ENCODE data around the gene ATP6V1C2.
"Not testable (repeated sequence)": the region's sequence is repeated elsewhere in the genome, so short reads cannot be mapped to it uniquely, and the experiment has no call there.

Gene ATP6V1C2

GRCh38 chr2:10788855-10789254 lies 67.4 kb downstream of the ATP6V1C2 start:
- DNase-seq: no peak

GRCh38 chr2:10790228-10790973 lies 69.0 kb downstream of the ATP6V1C2 start:
- no peak for DNase-seq

GRCh38 chr2:10792001-10792634 lies 70.7 kb downstream of the ATP6V1C2 start:
- no peak for DNase-seq

GRCh38 chr2:10792660-10793400 lies 71.4 kb downstream of the ATP6V1C2 start:
- no peak for DNase-seq

GRCh38 chr2:10793816-10794215 lies 72.4 kb downstream of the ATP6V1C2 start:
- no peak for DNase-seq

- no peak for DNase-seq
These were observed 73.4 kb downstream of the ATP6V1C2 start for GRCh38 chr2:10794876-10795275.

- DNase-seq: no peak
These were observed 74.1 kb downstream of the ATP6V1C2 start for GRCh38 chr2:10795508-10796046.

GRCh38 chr2:10796703-10797102 lies 75.3 kb downstream of the ATP6V1C2 start:
- no peak for DNase-seq

- DNase-seq: no peak
These were observed 77.4 kb downstream of the ATP6V1C2 start for GRCh38 chr2:10798783-10799182.

- DNase-seq: no peak
These were observed 78.7 kb downstream of the ATP6V1C2 start for GRCh38 chr2:10800163-10800562.

GRCh38 chr2:10802657-10803056 lies 81.2 kb downstream of the ATP6V1C2 start:
- DNase-seq: no peak

- DNase-seq: not testable (repeated sequence)
These were observed 84.6 kb downstream of the ATP6V1C2 start for GRCh38 chr2:10805990-10806389.

GRCh38 chr2:10806543-10806942 lies 85.1 kb downstream of the ATP6V1C2 start:
- DNase-seq: no peak

GRCh38 chr2:10810202-10811161 lies 89.1 kb downstream of the ATP6V1C2 start:
- DNase-seq: no peak

- peak in 1 of 2 experiments; percentile 28 for DNase-seq
These were observed 90.1 kb downstream of the ATP6V1C2 start for GRCh38 chr2:10811517-10811916.

- peak; percentile 96 to 97 for DNase-seq
These were observed 91.1 kb downstream of the ATP6V1C2 start, which contains the start of gene PDIA6 for GRCh38 chr2:10812362-10813162. PDIA6 (minus strand) TSS chr2:10812785; CDS start chr2:10812696, 89 bp downstream.

GRCh38 chr2:10813163-10814138 lies 92.0 kb downstream of the ATP6V1C2 start:
- not testable (repeated sequence) for DNase-seq

GRCh38 chr2:10814142-10814541 lies 92.7 kb downstream of the ATP6V1C2 start:
- DNase-seq: no peak

GRCh38 chr2:10814571-10815331 lies 93.3 kb downstream of the ATP6V1C2 start:
- DNase-seq: no peak

Data from activated T-cell treated with anti-CD3 and anti-CD28 coated beads, Interleukin-2, amount 50 U/mL, for 48 hours (primary cell).